ENCODE data around the gene MBIP.
A peak's percentile ranks its signal among the peaks of the same experiment; 100 is the strongest.

The MBIP gene, protein sequence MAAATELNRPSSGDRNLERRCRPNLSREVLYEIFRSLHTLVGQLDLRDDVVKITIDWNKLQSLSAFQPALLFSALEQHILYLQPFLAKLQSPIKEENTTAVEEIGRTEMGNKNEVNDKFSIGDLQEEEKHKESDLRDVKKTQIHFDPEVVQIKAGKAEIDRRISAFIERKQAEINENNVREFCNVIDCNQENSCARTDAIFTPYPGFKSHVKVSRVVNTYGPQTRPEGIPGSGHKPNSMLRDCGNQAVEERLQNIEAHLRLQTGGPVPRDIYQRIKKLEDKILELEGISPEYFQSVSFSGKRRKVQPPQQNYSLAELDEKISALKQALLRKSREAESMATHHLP

DNA sequence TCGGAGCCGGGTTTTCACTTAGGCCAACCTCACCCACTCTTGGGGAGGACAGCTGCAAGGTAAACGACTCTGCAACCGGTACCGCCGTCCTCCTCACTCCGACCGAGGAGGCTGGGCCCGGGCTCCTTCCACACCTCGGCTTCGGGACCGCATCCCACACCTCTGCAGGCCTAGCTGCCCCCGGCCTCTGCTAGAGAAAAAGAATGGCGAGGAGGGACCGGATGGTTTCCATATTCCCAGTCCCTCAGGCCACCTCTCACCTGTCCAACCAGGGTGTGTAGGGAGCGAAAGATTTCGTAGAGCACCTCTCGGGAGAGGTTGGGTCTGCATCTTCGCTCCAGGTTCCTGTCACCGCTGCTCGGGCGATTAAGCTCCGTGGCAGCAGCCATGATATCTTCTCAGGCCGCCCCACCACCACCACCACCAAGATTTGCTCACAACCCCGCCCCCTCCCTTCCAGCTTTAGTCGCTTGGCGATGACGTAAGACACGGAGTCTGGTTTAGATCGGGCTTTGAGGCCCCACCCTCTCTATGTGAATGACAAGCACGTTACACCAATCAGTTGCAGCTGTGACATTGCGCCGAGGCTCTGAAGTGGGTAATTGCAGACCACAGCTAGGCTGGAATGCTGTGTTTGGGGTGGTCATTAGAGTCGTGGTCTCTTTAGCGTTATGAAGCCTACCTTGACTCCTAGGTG is at the start of gene MBIP:
TSS of gene MBIP (minus strand) at position 438 of the 697 bp plus-strand sequence. CDS start at position 389, 49 bp downstream.
- H3K4me3 ChIP-seq (replicated peaks; ENCODE audit: low read depth, low read length): peak within 1 kb of the TSS; percentile 84
- peak; percentile 94 for DNase-seq (ENCODE audit: extremely low read depth, low read depth)
- TF ChIP-seq, protein P1, sequence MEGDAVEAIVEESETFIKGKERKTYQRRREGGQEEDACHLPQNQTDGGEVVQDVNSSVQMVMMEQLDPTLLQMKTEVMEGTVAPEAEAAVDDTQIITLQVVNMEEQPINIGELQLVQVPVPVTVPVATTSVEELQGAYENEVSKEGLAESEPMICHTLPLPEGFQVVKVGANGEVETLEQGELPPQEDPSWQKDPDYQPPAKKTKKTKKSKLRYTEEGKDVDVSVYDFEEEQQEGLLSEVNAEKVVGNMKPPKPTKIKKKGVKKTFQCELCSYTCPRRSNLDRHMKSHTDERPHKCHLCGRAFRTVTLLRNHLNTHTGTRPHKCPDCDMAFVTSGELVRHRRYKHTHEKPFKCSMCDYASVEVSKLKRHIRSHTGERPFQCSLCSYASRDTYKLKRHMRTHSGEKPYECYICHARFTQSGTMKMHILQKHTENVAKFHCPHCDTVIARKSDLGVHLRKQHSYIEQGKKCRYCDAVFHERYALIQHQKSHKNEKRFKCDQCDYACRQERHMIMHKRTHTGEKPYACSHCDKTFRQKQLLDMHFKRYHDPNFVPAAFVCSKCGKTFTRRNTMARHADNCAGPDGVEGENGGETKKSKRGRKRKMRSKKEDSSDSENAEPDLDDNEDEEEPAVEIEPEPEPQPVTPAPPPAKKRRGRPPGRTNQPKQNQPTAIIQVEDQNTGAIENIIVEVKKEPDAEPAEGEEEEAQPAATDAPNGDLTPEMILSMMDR (IDR thresholded peaks at IDR 0.05; ENCODE audit: low read depth, low read length, missing control alignments): no peak

DNA sequence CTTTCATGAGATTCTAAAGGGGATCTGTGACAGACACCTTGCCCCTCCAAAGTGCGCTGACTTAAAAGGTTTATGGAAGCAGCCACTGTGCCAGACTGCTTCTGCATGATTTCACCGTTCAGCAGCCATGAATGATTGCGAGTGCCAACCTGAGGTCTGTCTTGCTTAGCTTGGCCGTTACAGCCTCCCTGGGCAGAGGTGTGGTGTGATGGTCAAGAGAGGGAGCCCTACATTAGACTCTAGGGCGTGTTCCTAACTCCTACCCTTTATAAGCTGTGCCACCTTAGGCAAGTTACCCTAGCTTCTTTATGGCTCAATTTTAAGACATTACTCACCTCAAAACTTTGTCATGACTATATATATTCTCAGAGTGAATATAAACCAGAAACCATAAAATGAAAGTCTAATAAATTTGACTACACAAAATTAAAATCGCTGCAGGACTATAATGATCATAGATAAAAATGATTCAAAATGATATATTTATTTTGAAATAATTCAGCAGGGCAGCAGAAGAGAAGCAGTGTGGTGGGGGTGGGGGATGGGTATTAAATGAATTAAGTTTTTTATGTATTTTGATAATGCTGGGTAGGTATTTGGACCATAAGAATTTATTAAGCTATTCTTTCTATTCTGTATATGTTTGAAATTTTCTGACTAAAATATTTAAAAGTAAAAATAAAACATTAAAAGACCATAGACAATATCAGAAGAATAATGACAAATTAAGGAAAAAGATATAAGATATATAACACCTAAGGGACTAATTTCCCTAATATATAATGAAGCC is 47.7 kb upstream of the MBIP start:
- no peak for DNase-seq (ENCODE audit: extremely low read depth, low read depth)
- TF ChIP-seq, protein P1 (IDR thresholded peaks at IDR 0.05; ENCODE audit: low read depth, low read length, missing control alignments): no peak
- H3K4me3 ChIP-seq (replicated peaks; ENCODE audit: low read depth, low read length): no peak overlapping the region

DNA sequence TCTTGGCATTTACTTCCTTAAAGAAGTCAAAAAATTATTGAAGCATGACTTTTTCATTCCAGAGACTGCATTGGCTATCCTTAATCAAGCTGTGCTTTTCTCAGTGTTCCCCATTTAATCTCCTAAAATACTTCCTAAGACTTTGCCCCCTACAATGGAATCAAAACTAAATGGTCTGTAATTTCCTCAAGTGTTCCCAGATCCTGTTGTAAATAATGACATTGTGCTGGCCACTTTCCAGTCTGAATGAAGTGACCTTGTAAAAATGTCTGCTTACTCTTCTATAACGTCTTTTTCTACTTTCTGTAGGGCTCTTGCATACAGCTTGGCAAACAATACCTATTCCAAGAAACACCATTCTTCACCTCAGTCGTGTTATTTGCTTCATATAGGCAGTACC is 45.3 kb upstream of the MBIP start:
- DNase-seq (ENCODE audit: extremely low read depth, low read depth): no peak
- no peak overlapping the region for H3K4me3 ChIP-seq (replicated peaks; ENCODE audit: low read depth, low read length)
- TF ChIP-seq, protein P1 (IDR thresholded peaks at IDR 0.05; ENCODE audit: low read depth, low read length, missing control alignments): no peak

DNA sequence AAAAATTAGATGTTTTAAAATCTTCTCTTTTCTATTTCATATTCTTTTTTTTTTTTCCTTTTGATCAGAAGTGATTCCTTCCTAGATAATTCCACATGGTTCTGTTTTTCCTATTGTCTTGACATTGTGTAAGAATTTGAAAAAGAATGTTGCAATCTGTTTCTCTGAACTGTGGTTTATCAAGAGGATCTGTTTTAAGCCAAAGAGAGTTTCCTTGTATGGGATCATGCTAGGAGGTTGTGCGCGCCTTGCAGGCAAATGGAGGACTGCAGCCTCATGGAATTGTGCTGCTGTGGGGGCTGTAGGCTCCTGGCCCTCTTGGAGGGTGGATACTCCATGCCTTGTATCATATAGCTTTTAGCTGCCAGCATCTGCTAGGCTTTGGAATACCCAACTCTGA is 43.3 kb upstream of the MBIP start:
- TF ChIP-seq, protein P1 (IDR thresholded peaks at IDR 0.05; ENCODE audit: low read depth, low read length, missing control alignments): no peak
- H3K4me3 ChIP-seq (replicated peaks; ENCODE audit: low read depth, low read length): no peak overlapping the region
- no peak for DNase-seq (ENCODE audit: extremely low read depth, low read depth)

DNA sequence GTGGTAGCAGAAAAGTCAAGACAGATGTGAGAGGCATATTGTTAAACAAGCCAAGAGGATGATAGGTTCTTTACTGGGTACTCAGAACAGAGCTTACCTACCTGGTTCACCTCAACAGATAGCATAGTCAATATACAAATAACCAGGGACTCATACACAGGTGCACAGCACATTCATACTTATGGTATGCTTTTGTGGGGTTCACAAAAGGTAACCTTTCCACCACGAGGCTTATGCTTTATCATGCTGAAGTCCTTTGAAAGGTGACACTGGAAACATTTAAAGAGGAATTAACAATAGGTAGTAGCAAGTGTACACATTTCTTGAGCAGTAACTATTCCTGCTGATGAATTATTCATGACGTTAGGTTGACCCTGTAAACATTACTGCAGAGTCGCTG is 42.2 kb upstream of the MBIP start:
- TF ChIP-seq, protein P1 (IDR thresholded peaks at IDR 0.05; ENCODE audit: low read depth, low read length, missing control alignments): no peak
- DNase-seq (ENCODE audit: extremely low read depth, low read depth): no peak
- no peak overlapping the region for H3K4me3 ChIP-seq (replicated peaks; ENCODE audit: low read depth, low read length)

DNA sequence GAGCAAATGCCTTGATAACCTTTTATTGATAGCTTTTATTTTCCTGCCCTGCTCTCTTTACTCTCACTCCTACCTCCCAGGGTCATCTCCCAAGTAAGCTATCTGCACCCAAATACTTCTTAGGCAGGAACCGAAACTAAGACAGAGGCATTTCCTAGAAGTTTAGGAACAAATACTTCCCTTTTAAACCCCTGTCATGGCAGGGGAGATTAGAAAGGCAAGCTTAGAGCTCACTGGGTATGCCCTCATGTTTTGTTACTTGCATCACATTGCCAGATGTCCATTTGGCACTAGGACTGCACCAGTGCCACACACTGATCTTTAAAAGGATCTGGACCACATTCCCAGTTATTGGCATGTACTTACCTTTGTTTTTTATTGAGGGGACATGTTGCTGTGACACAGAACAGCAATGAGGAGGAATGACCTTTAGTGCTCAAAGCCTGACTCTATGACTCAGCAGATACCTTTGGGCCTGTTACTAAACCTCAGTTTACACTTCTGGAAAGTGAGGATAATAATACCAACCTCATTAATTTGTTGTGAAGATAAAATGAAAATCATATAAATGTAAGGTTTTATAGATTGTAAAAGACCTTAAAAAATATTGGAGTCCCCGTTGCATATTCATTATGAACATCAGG is 40.9 kb upstream of the MBIP start:
- TF ChIP-seq, protein P1 (IDR thresholded peaks at IDR 0.05; ENCODE audit: low read depth, low read length, missing control alignments): no peak
- no peak overlapping the region for H3K4me3 ChIP-seq (replicated peaks; ENCODE audit: low read depth, low read length)
- DNase-seq (ENCODE audit: extremely low read depth, low read depth): no peak
